Upper lobe of left lung (tissue), 4 donors: ENCODE measurements around the gene NATD1.

Source experiments
- CTCF ChIP-seq, 6 experiments: fragments of 450-650 bp in 4 of 6; fragments of 200-600 bp in 2 of 6; sonication (generic) in 2 of 6; IDR thresholded peaks; one replicate each; pipeline ENCODE4 v1.5.1; 2016 to 2019; ENCODE audit warnings: antibody characterized with exemption in 6 of 6
- EP300 ChIP-seq, 4 donors: sonication (generic); formaldehyde crosslinking; IDR thresholded peaks; one replicate each; pipeline ENCODE4 v1.5.1; 2017; ENCODE audit warnings: antibody characterized with exemption in 4 of 4, control low read depth in 2 of 4
- POLR2A ChIP-seq, 4 donors: fragments of 450-650 bp; IDR thresholded peaks; one replicate each; pipeline ENCODE4 v1.5.1; 2016 to 2017; ENCODE audit warnings: antibody characterized with exemption in 4 of 4, mild to moderate bottlenecking in 2 of 4
- POLR2AphosphoS5 ChIP-seq, 2 donors: sonication (generic); formaldehyde crosslinking; IDR thresholded peaks; one replicate each; pipeline ENCODE4 v1.5.1; 2017; ENCODE audit warnings: antibody characterized with exemption in 2 of 2

DNA sequence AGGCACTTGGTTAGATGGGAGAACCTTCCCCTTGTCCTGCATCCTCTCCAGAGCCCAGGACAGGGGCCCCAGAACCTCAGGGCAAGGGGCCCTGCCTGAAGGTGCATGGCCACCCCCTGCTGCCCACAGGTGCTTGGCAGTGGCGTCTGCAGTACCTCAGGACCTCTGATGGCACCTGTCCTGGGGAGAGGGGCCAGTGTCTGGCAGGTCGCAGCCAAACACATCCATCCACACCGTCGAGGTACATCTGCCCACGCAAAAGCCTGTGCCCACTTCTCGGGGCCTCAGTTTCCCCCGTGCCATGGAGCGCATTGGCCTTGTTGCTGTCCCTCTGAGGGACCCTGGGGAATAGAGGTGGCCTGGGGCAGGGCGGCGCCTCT, 40.6 kb upstream of the NATD1 start:
- TF ChIP-seq CTCF (IDR thresholded peaks at IDR 0.05), result no peak
- no peak for TF ChIP-seq POLR2A (IDR thresholded peaks at IDR 0.05)
- TF ChIP-seq POLR2AphosphoS5 (IDR thresholded peaks at IDR 0.05), result no peak
- TF ChIP-seq EP300 (IDR thresholded peaks at IDR 0.05), result no peak
